ENCODE results near the gene POMGNT2.

Gene POMGNT2

GRCh38 chr3:43063114-43063513 lies 42.8 kb downstream of the POMGNT2 start:
- no peak for TF ChIP-seq CTCF (conservative IDR thresholded peaks at IDR 0.05)
- no peak for TF ChIP-seq ZFX (IDR thresholded peaks at IDR 0.05)
- H3K27ac ChIP-seq: no peak overlapping the region

- TF ChIP-seq ZFX (IDR thresholded peaks at IDR 0.05) (no peak), CTCF (conservative IDR thresholded peaks at IDR 0.05) (no peak)
- H3K27ac ChIP-seq: no peak overlapping the region
These were observed 43.3 kb downstream of the POMGNT2 start for GRCh38 chr3:43062564-43063040.

- TF ChIP-seq CTCF (conservative IDR thresholded peaks at IDR 0.05): no peak
- no peak for TF ChIP-seq ZFX (IDR thresholded peaks at IDR 0.05)
- H3K27ac ChIP-seq: no peak overlapping the region
These were observed 43.8 kb downstream of the POMGNT2 start for GRCh38 chr3:43062040-43062563.

GRCh38 chr3:43061101-43061895 lies 44.6 kb downstream of the POMGNT2 start:
- TF ChIP-seq CTCF (conservative IDR thresholded peaks at IDR 0.05): no peak
- TF ChIP-seq ZFX (IDR thresholded peaks at IDR 0.05): no peak
- no peak overlapping the region for H3K27ac ChIP-seq

- H3K27ac ChIP-seq: no peak overlapping the region
- no peak for TF ChIP-seq CTCF (conservative IDR thresholded peaks at IDR 0.05)
- TF ChIP-seq ZFX (IDR thresholded peaks at IDR 0.05): no peak
These were observed 46.4 kb downstream of the POMGNT2 start for GRCh38 chr3:43059456-43059855.

GRCh38 chr3:43055806-43056770 lies 49.8 kb downstream of the POMGNT2 start:
- TF ChIP-seq ZFX (IDR thresholded peaks at IDR 0.05): no peak
- H3K27ac ChIP-seq: no peak overlapping the region

GRCh38 chr3:43055393-43055792 lies 50.5 kb downstream of the POMGNT2 start:
- no peak overlapping the region for H3K27ac ChIP-seq
- no peak for TF ChIP-seq ZFX (IDR thresholded peaks at IDR 0.05)
- no peak for TF ChIP-seq CTCF (conservative IDR thresholded peaks at IDR 0.05)
